ENCODE data around the gene GRM7.

DNA sequence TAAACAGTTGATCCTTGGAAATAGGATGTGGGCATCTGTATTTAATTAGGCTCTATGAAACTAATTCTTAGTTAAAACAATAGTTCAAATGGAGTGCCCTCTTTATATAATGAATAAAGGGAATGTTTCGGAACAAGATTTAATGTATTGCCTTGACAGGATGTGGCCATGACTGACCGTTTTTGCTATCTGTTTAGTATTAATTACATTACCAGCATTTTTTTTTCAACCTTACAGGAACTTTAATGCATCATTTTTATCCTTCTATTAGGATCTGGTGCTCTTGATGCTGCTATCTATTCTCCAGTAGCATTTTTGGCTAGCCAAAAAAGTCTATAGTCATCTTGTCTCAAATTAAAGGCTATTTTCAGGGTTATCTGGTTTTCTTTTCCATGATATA lies 340.9 kb downstream of the GRM7 start:
- TF ChIP-seq, protein P1, sequence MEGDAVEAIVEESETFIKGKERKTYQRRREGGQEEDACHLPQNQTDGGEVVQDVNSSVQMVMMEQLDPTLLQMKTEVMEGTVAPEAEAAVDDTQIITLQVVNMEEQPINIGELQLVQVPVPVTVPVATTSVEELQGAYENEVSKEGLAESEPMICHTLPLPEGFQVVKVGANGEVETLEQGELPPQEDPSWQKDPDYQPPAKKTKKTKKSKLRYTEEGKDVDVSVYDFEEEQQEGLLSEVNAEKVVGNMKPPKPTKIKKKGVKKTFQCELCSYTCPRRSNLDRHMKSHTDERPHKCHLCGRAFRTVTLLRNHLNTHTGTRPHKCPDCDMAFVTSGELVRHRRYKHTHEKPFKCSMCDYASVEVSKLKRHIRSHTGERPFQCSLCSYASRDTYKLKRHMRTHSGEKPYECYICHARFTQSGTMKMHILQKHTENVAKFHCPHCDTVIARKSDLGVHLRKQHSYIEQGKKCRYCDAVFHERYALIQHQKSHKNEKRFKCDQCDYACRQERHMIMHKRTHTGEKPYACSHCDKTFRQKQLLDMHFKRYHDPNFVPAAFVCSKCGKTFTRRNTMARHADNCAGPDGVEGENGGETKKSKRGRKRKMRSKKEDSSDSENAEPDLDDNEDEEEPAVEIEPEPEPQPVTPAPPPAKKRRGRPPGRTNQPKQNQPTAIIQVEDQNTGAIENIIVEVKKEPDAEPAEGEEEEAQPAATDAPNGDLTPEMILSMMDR (conservative IDR thresholded peaks at IDR 0.05; ENCODE audit: low read length) = no peak
- TF ChIP-seq EZH2phosphoT487 (IDR thresholded peaks at IDR 0.05; ENCODE audit: borderline replicate concordance, low read depth, low read length) = no peak
